Heart right ventricle (tissue), 16 donors: ENCODE measurements around the gene GUK1. TPM values are rescaled to one million over a fixed set of nuclear protein-coding genes. Genes with fewer than 3 reads are reported as not detected.
A peak's percentile ranks its signal among the peaks of the same experiment; 100 is the strongest.

Experiments used
- ATAC-seq, 8 donors: fragments of 200-7000 bp; cut with Tn5 transposase; one replicate each; pipeline ENCODE4 v1.9.1; 2020; ENCODE audit warnings: mild to moderate bottlenecking in 8 of 8, moderate library complexity in 8 of 8, moderate number of reproducible peaks in 1 of 8
- DNase-seq, 2 donors: peaks; one replicate each; pipeline ENCODE4 v3.0.0-alpha.2; 2020
- H3K27ac ChIP-seq, 10 donors: fragments of 200-600 bp; sonication (generic) in 2 of 10; one replicate each; pipeline versions ENCODE4 v1.5.0 to v1.8.0; 2020 to 2022; ENCODE audit warnings: mild to moderate bottlenecking in 3 of 10
- H3K27me3 ChIP-seq, 7 donors: fragments of 200-600 bp; one replicate each; pipeline ENCODE4 v1.8.0; 2021 to 2022; ENCODE audit warnings: mild to moderate bottlenecking in 2 of 7
- H3K36me3 ChIP-seq, 9 donors: fragments of 200-600 bp; sonication (generic) in 1 of 9; one replicate each; pipeline versions ENCODE4 v1.5.0 to v1.8.0; 2020 to 2022; ENCODE audit warnings: mild to moderate bottlenecking in 2 of 9
- H3K4me1 ChIP-seq, 9 donors: fragments of 200-600 bp; sonication (generic) in 1 of 9; one replicate each; pipeline versions ENCODE4 v1.5.0 to v1.8.0; 2020 to 2022; ENCODE audit warnings: mild to moderate bottlenecking in 4 of 9
- H3K4me3 ChIP-seq, 10 donors: fragments of 200-600 bp; sonication (generic) in 2 of 10; one replicate each; pipeline versions ENCODE4 v1.5.0 to v1.8.0; 2020 to 2022; ENCODE audit warnings: mild to moderate bottlenecking in 7 of 10, moderate library complexity in 2 of 10
- H3K9me3 ChIP-seq, 11 donors: fragments of 200-600 bp in 10 of 11; sonication (generic) in 2 of 11; one replicate each; pipeline versions ENCODE4 v1.5.0 to v1.8.0; 2013 to 2022; ENCODE audit warnings: mild to moderate bottlenecking in 2 of 11, control low read depth in 1 of 11, moderate library complexity in 1 of 11
- WGBS, 2 donors: extraction: QIAGEN DNeasy Blood & Tissue Kit; methylation state at CpG; one replicate each; pipeline ENCODE4 v1.1.7; 2013; ENCODE audit warnings: inconsistent platforms in 1 of 2; 5-methylcytosine and 5-hydroxymethylcytosine counted together
- intact Hi-C, 10 donors: fragments of 100-400 bp; cut with DNase I; formaldehyde crosslinking; loops; one replicate each; pipeline versions ENCODE4 v1.11.1 to v1.14.2; 2022
- polyA plus RNA-seq, 2 donors: library from polyadenylated mRNA; stranded (reverse); fragments of 200-250 nt; gene quantifications; one replicate each; pipeline ENCODE4 v1.2.3, GENCODE V29; 2013
- total RNA-seq, 10 donors: library from RNA; stranded (reverse); fragmentation: NEBNext Ultra II Directional in 3 of 10; extraction: Animal tissue kit (Norgen Biotek cat#: 25700) in 3 of 10; gene quantifications; one replicate each; pipeline versions ENCODE4 v1.2.1 to v1.2.4, GENCODE V29; 2021 to 2023
- TF ChIP-seq, protein P1 (sequence below), 9 donors: fragments of 200-600 bp; sonication (generic) in 2 of 9; IDR thresholded peaks; one replicate each; pipeline versions ENCODE4 v1.5.0 to v1.8.0; 2021 to 2022; ENCODE audit warnings: antibody characterized with exemption in 9 of 9, mild to moderate bottlenecking in 5 of 9, moderate library complexity in 1 of 9
- donor health status: Arrhythmogenic right ventricular cardiomyopathy.
- donor health status: ischemic (EF 13 %, LVEDD 7.1; RV severe dilation, severe dysfunction).
- donor health status: healthy with polysubstance abuse.
- donor health status: DM: no; HTN: yes; CAD: no.
- donor health status: DM: no; HTN: no; CAD: no.
- donor health status: ischemic (EF 25% LVEDD 6.9; RV normal size, moderate dysfunction).
- donor health status: ischemic (EF 25% LVEDD 5.7; RV mildly dilated, moderate dysfunction).
- donor health status: healthy.
- donor health status: DM: yes; HTN: yes; CAD: no.
- donor health status: Ischemic cardiomyopathy.
- donor health status: ischemic (EF 35%, LVEDD 5.7; RV mildly dilated, moderate dysfunction).
- donor health status: nonischemic (EF 11% LVEDD 7.7; RV severe dilation, severe dysfunction).
- donor health status: DM: yes; HTN: yes; CAD: no.
- donor health status: PGD.
- donor health status: ischemic (EF 29% LVEDD 5.4; RV normal size, mild dysfunction).
- donor health status: nonischemic (EF 23%, LVEDD 6.1; RV moderate dilation, normal function).

Gene GUK1
- total and polyA plus RNA-seq, 12 donors: 121 to 474 (median 169) TPM

DNA sequence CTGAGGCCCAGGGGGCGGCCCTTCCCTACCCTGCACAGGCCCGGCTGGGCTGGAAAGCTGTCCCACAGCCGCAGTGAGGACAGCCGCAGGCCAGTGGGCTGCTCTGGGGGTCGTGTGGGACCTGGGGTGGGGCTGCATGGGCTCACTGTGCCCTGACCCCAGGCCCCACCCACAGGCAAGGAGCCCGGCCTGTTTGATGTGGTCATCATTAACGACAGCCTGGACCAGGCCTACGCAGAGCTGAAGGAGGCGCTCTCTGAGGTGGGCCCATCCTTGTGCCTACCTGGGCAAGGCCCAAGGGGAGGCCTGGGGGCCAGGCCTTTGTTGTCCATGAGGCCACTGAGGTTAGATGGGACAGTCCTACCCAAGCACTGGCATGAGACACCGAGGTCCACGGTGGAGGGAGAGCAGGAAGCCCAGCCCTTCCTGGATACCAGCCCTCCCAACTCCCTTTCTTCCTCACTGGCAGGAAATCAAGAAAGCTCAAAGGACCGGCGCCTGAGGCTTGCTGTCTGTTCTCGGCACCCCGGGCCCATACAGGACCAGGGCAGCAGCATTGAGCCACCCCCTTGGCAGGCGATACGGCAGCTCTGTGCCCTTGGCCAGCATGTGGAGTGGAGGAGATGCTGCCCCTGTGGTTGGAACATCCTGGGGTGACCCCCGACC is 8.2 kb downstream of the GUK1 start:
- peak overlapping the region; percentile 67 to 91 (median 85) for H3K27ac ChIP-seq
- H3K36me3 ChIP-seq: peaks cover 0 to 53% (median 5%) of the 10 kb centered on the region in 9 donors
- TF ChIP-seq, protein P1, sequence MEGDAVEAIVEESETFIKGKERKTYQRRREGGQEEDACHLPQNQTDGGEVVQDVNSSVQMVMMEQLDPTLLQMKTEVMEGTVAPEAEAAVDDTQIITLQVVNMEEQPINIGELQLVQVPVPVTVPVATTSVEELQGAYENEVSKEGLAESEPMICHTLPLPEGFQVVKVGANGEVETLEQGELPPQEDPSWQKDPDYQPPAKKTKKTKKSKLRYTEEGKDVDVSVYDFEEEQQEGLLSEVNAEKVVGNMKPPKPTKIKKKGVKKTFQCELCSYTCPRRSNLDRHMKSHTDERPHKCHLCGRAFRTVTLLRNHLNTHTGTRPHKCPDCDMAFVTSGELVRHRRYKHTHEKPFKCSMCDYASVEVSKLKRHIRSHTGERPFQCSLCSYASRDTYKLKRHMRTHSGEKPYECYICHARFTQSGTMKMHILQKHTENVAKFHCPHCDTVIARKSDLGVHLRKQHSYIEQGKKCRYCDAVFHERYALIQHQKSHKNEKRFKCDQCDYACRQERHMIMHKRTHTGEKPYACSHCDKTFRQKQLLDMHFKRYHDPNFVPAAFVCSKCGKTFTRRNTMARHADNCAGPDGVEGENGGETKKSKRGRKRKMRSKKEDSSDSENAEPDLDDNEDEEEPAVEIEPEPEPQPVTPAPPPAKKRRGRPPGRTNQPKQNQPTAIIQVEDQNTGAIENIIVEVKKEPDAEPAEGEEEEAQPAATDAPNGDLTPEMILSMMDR (IDR thresholded peaks at IDR 0.05): no peak
- no peaks in the 10 kb centered on the region for H3K27me3 ChIP-seq
- intact Hi-C loops: no loop called here
- peak overlapping the region in 2 of 10 donors; percentile 1 to 8 for H3K4me3 ChIP-seq
- DNase-seq (peak in 1 of 2 donors; percentile 19), ATAC-seq (peak in 3 of 8 donors; percentile 0 to 29 (median 3))
- no peaks in the 10 kb centered on the region for H3K9me3 ChIP-seq
- H3K4me1 ChIP-seq: peaks cover 36 to 86% (median 64%) of the 10 kb centered on the region in 9 donors
- WGBS, 2 donors: 61 to 66% methylated on average over 18 of the region's 18 CpGs

- Histone ChIP-seq H3K4me3 (peak overlapping the region in 5 of 10 donors; percentile 8 to 49 (median 46)), H3K36me3 (peaks cover 0 to 53% (median 5%) of the 10 kb centered on the region in 9 donors), H3K9me3 (no peaks in the 10 kb centered on the region), H3K27ac (peak overlapping the region; percentile 67 to 91 (median 85)), H3K27me3 (no peaks in the 10 kb centered on the region), H3K4me1 (peaks cover 31 to 80% (median 58%) of the 10 kb centered on the region in 9 donors)
- TF ChIP-seq, protein P1 (IDR thresholded peaks at IDR 0.05): no peak
- DNase-seq (peak in 1 of 2 donors; percentile 15), ATAC-seq (peak in 2 of 8 donors; percentile 0 to 1)
- 73 to 74% methylated on average over 8 of the region's 8 CpGs for WGBS, 2 donors
- intact Hi-C loops: no loop called here
Observed at GRCh38 chr1:228148935-228149405, 8.9 kb downstream of the GUK1 start.

DNA sequence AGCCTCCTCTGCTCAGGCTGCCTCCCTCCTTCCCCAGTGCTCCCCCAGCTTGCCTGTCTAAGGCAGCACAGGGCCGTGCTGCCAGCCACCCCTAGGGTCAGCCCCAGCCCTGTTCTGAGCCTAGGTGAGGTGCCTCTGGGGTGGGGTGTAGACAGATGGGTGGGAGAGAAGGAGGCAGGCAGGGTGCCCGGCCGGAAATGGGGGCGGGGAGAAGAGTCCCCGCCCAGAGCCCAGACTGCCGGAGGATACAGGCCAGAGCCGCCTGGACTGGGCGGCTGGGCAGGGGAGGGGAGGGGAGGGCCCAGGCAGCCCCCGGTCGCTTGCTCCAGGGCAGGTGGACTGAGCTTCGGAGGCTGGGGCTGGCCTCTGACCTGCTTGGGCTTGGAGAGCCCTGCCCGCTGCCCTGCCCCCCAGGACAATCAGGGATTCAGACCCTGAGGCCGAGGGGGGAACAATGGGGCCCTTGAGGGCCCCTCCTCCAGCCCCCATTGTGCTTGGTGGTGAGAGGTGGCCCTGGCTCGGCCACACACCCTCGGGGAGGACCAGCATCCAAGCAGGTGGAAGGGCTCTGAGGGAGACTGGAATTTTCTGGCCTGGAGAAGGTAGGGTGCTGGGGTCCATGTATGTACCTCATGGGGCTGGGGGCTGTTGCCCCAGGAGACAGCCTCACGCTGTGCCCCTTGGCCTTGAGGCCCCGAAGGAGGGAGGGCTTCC is 9.5 kb downstream of the GUK1 start, which contains the start of gene GJC2:
TSS of gene GJC2 (plus strand) at position 525 of the 714 bp plus-strand sequence. CDS start 7,829 bp downstream, outside the sequence.
- DNase-seq (peak; percentile 66 to 69), ATAC-seq (peak; percentile 49 to 81 (median 68))
- intact Hi-C loops: no loop called here
- H3K36me3 ChIP-seq: peaks cover 0 to 53% (median 5%) of the 10 kb centered on the region in 9 donors
- H3K27ac ChIP-seq: peak within 1 kb of the TSS; percentile 67 to 91 (median 85)
- H3K4me1 ChIP-seq: peaks cover 31 to 74% (median 52%) of the 10 kb centered on the region in 9 donors
- H3K27me3 ChIP-seq: no peaks in the 10 kb centered on the region
- H3K4me3 ChIP-seq: peak within 1 kb of the TSS in 8 of 10 donors; percentile 21 to 49 (median 44)
- no peaks in the 10 kb centered on the region for H3K9me3 ChIP-seq
- WGBS, 2 donors: 31 to 46% methylated on average over 17 of the region's 17 CpGs
- TF ChIP-seq, protein P1 (IDR thresholded peaks at IDR 0.05): no peak

GRCh38 chr1:228150120-228150460 is 10.0 kb downstream of the GUK1 start:
- H3K4me1 ChIP-seq: peaks cover 31 to 70% (median 47%) of the 10 kb centered on the region in 9 donors
- TF ChIP-seq, protein P1 (IDR thresholded peaks at IDR 0.05): no peak
- peak overlapping the region in 8 of 10 donors; percentile 21 to 49 (median 44) for H3K4me3 ChIP-seq
- H3K27me3 ChIP-seq: no peaks in the 10 kb centered on the region
- ATAC-seq (peak; percentile 1 to 20 (median 7)), DNase-seq (peak in 1 of 2 donors; percentile 13)
- 66 to 67% methylated on average over 7 of the region's 7 CpGs for WGBS, 2 donors
- H3K27ac ChIP-seq: peak overlapping the region; percentile 67 to 91 (median 85)
- H3K9me3 ChIP-seq: no peaks in the 10 kb centered on the region
- intact Hi-C loops: no loop called here
- H3K36me3 ChIP-seq: peaks cover 0 to 50% (median 5%) of the 10 kb centered on the region in 9 donors
